AG10803 (cell line): ENCODE data around the gene PARD6G.
"Not testable (repeated sequence)": the region's sequence is repeated elsewhere in the genome, so short reads cannot be mapped to it uniquely, and the experiment has no call there.

Experiments
- DNase-seq: peaks from one replicate; pipeline ENCODE4 v3.0.0; 2010; ENCODE audit warnings: low read depth
- H3K4me3 ChIP-seq: 2 replicates; pipeline ENCODE4 v1.5.1; 2011; ENCODE audit warnings: mild to moderate bottlenecking, low read length, control low read depth
- TF ChIP-seq, protein P1 (sequence below): conservative IDR thresholded peaks from 2 replicates; pipeline ENCODE4 v1.5.1; 2011; ENCODE audit warnings: mild to moderate bottlenecking, low read length, control low read depth, inconsistent platforms

PARD6G gene

DNA sequence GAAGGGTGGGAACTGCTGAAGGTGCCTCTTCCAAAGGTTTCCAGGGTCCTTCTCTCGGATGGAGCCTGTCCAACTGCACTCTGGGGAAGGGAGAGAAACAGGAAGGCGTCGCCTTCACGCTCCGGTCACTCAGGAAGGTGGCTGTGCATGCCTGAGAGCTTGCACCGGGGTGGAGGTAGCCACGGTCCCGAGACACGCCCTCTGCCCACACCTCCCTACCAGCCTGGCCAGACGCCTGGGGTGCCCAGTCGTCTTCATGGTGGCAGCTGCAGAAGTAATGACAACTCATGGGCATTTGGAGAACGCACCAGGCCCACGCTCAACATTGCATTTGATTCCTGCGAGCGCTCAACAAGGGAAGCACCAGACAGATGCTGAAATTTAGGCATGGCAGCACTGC lies 78.3 kb downstream of the PARD6G start:
- no peak overlapping the region for H3K4me3 ChIP-seq
- no peak for DNase-seq
- TF ChIP-seq, protein P1, sequence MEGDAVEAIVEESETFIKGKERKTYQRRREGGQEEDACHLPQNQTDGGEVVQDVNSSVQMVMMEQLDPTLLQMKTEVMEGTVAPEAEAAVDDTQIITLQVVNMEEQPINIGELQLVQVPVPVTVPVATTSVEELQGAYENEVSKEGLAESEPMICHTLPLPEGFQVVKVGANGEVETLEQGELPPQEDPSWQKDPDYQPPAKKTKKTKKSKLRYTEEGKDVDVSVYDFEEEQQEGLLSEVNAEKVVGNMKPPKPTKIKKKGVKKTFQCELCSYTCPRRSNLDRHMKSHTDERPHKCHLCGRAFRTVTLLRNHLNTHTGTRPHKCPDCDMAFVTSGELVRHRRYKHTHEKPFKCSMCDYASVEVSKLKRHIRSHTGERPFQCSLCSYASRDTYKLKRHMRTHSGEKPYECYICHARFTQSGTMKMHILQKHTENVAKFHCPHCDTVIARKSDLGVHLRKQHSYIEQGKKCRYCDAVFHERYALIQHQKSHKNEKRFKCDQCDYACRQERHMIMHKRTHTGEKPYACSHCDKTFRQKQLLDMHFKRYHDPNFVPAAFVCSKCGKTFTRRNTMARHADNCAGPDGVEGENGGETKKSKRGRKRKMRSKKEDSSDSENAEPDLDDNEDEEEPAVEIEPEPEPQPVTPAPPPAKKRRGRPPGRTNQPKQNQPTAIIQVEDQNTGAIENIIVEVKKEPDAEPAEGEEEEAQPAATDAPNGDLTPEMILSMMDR: no peak

DNA sequence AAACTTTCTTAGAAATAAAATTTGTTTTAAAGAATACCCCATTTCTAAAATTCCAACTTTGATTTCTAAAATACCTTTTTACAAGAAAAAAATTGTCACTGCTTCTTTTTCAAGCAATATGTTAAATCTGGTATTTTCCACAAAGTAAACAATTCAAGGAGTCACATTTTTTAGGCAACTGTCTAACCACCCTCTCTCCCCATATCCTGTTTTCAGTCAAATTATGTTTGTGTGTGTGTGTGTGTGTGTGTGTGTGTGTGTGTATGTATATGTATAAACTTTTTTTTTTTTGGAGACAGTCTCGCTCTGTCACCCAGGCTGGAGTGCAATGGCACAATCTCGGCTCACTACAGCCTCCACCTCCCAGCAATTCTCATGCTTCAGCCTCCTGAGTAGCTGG lies 79.0 kb downstream of the PARD6G start:
- peak; percentile 79 for DNase-seq
- no peak overlapping the region for H3K4me3 ChIP-seq
- TF ChIP-seq, protein P1: no peak

DNA sequence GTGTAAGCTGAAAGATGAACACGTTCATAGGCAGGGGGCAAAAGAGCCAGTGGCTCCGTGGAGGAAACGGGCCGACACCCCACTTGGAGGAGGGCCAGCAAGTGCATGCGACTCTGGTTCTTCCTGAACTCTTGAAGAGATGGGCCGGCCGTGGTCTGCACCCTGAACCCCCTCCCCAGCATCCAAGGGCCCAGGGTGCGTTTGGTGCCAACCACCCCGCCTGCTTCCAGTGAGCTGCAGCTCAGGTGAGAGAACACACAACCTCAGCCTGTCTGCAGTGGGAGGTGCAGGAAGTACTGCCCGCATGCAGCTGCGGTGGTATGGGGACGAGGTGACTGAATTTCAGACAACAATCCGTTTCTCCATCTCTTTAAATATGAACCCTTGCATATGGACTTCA lies 79.4 kb downstream of the PARD6G start:
- TF ChIP-seq, protein P1: no peak
- H3K4me3 ChIP-seq: no peak overlapping the region
- DNase-seq: no peak

DNA sequence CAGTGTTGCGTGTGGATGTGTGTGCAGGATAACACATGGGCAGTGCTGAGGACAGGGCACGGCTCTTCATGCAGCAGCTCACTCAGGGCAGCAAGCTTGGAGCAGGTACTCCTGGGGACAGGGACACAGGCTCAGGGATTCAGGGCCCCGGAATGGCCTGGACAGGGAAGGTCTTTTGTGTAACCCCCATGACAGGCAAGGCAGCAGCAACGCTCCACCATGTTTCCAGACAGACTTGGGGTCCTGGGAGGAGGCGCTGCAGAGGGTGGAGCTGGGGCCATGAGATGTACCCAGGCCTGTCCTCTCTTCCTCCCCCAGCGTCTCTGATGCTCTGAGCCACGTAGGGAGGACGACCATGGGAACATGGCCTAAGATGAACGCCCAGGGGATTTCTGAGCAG lies 80.0 kb downstream of the PARD6G start:
- no peak for DNase-seq
- H3K4me3 ChIP-seq: no peak overlapping the region
- TF ChIP-seq, protein P1: no peak

DNA sequence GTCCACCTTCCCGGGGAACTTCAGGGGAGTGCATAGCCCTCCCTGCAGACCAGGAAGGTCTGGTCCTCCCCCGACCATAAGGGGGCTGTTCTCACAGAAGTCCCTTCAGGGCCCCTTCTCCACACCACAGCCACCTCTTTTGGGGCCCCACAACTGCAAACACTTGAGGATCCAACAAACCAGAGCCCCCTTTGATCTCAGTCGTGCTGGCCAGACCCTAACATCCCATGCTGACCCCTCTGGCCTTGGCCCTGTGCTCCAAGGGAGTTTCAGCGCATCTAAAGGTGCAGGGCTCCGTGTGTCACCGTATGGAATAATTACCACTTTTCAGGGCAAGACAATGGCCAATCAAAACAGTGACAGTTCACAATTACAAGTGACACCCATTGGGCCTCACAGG lies 80.6 kb downstream of the PARD6G start:
- no peak for DNase-seq
- TF ChIP-seq, protein P1: no peak

DNA sequence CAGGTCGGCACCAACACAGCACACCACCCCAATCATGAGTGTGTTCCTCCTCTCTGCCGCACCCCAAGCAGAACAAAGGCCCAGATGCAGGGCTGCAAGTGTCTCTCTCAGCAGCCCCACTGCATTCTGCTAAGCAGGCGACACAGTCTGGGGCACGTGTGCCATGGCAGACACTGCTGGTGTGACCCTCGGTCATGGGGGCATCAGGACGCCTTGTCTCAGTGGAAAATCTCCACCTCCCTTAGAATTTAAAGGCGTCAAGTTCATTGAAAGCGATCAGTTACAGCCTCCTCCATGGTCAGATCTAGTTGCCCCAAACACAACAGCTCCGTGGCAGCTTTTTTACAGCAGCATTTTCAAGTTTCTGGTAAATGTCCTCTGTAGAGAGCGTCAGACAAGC lies 81.1 kb downstream of the PARD6G start:
- DNase-seq: no peak
- no peak overlapping the region for H3K4me3 ChIP-seq
- TF ChIP-seq, protein P1: no peak

More for the DNA sequence above, 80.6 kb downstream of the PARD6G start:
- H3K4me3 ChIP-seq: no peak overlapping the region

DNA sequence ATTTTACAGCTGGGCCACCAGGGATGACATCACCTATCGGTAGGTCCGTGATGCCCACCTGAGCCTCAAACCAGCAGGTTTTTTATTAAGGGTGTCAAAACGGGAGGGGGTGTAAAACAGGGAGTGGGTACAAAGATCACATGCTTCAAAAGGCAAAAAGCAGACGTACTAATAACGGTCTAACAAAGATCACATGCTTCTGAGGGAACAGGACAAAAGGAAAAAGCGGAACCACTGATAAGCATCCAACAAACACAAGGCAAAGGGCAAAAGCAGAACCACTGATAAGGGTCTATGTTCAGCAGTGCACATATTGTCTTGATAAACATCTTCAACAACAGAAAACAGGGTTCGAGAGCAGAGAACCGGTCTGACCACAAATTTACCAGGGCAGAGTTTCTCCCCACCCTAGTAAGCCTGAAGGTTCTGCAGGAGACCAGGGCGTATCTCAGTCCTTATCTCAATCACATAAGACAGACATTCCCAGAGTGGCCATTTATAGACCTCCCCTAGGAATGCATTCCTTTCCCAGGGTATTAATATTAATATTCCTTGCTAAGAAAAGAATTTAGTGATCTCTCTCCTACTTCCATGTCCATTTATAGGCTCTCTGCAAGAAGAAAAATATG lies 82.5 kb downstream of the PARD6G start:
- not testable (repeated sequence) for DNase-seq, H3K4me3 ChIP-seq

DNA sequence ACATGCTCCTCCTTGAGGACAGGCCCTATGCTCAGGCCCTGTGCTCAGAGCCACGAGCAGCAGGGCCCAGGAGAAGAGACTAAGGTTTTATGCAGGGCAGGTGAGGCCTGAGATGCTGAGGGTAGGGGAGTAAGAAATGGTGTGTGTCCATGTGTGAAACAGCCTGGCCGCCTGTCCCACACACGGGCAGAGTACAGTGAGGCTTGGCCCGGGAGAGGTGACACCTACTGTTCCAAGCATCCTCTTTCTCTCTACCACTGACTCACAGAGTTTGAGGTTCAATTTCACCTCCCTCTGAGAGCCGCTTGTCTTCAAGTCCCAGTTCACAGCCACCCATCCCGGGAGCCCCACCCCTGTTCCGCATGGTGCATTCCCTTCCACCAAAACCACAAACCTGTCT lies 84.1 kb downstream of the PARD6G start:
- TF ChIP-seq, protein P1: no peak
- DNase-seq: no peak
- H3K4me3 ChIP-seq: no peak overlapping the region
